Ascending aorta (tissue), 2 donors: ENCODE results near the gene ZBTB26. TPM values are rescaled to one million over a fixed set of nuclear protein-coding genes. Genes with fewer than 3 reads are reported as not detected.
A peak's percentile ranks its signal among the peaks of the same experiment; 100 is the strongest.

Experiments
- DNase-seq, 2 donors: peaks; one replicate each; pipeline ENCODE4 v3.0.0-alpha.2; 2019; ENCODE audit warnings: low spot score in 2 of 2
- H3K27ac ChIP-seq, 2 donors: fragments of 200-600 bp; sonication (generic); one replicate each; pipeline ENCODE4 v1.5.1; 2016 to 2017; ENCODE audit warnings: mild to moderate bottlenecking in 1 of 2
- H3K27me3 ChIP-seq: fragments of 200-600 bp; sonication (generic); one replicate; pipeline ENCODE4 v1.5.1; 2017
- H3K36me3 ChIP-seq, 2 donors: fragments of 200-600 bp; sonication (generic); one replicate each; pipeline ENCODE4 v1.5.1; 2016
- H3K4me1 ChIP-seq, 2 donors: fragments of 200-600 bp; sonication (generic); one replicate each; pipeline ENCODE4 v1.5.1; 2016 to 2017; ENCODE audit warnings: mild to moderate bottlenecking in 1 of 2
- H3K4me3 ChIP-seq, 2 donors: fragments of 200-600 bp; sonication (generic); one replicate each; pipeline ENCODE4 v1.5.1; 2016 to 2017; ENCODE audit warnings: mild to moderate bottlenecking in 1 of 2
- H3K9me3 ChIP-seq, 2 donors: fragments of 200-600 bp; sonication (generic); one replicate each; pipeline ENCODE4 v1.5.1; 2016
- intact Hi-C: fragments of 100-400 bp; cut with DNase I; formaldehyde crosslinking; loops from one replicate; pipeline ENCODE4 v1.15.1; 2023
- total RNA-seq: library from RNA; depleted of rRNA; stranded (reverse); fragments of >200 nt; gene quantifications from one replicate; pipeline ENCODE4 v1.1.0, GENCODE V29; 2016
- TF ChIP-seq, protein P1 (sequence below), 3 experiments: fragments of 200-600 bp in 2 of 3; fragments of 450-650 bp in 1 of 3; sonication (generic) in 2 of 3; IDR thresholded peaks; one replicate each; pipeline ENCODE4 v1.5.1; 2016 to 2019; ENCODE audit warnings: antibody characterized with exemption in 3 of 3, mild to moderate bottlenecking in 1 of 3, moderate library complexity in 1 of 3

Gene ZBTB26
- total RNA-seq, 1 donor from 2014 or later, result 0.96 TPM

GRCh38 chr9:122904823-122905710, 26.2 kb downstream of the ZBTB26 start, which contains the start of gene RC3H2:
Gene RC3H2, minus strand, starts transcription at chr9:122905359. Its CDS starts 7,850 bp downstream, at chr9:122897509.
- Histone ChIP-seq H3K36me3 (peaks cover 0 to 6% of the 10 kb centered on the region in 2 donors), H3K27me3 (no peaks in the 10 kb centered on the region)
- intact Hi-C loops, result loop anchor here (1.0 to 10.0 kb wide), 8 partner anchors 8 to 1370 kb away; partner anchors contain the start of genes PDCL, STRBP, ZBTB26 and ZBTB6

DNA sequence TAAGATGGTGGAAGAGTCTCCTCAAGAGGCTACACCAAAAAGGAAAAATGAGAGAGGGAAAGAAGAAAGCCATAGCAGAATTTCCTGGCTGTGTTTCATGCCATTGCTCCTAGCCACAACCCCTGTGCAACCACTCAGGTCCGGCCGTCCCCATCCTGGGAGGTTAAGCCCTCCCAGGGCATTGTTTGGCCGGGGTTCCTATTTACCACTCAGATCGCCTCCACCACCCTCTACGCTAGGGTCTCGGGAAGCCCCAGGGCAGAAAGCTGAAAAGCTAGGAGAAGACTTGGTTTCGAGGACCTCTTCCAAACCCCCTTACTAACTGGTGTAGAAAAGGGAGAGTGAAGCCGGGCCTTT, 26.9 kb downstream of the ZBTB26 start:
- Histone ChIP-seq H3K27me3 (no peaks in the 10 kb centered on the region), H3K36me3 (peaks cover 0 to 2% of the 10 kb centered on the region in 2 donors), H3K27ac (peak overlapping the region; percentile 97 to 98), H3K9me3 (no peaks in the 10 kb centered on the region), H3K4me1 (peaks cover 0 to 26% of the 10 kb centered on the region in 2 donors), H3K4me3 (peak overlapping the region; percentile 83 to 96)
- peak in 1 of 2 donors; percentile 67 for DNase-seq
- intact Hi-C loops, result loop anchor here (2.0 to 10.0 kb wide), 4 partner anchors 76 to 1370 kb away; partner anchors contain the start of genes PDCL and STRBP
- TF ChIP-seq, protein P1, sequence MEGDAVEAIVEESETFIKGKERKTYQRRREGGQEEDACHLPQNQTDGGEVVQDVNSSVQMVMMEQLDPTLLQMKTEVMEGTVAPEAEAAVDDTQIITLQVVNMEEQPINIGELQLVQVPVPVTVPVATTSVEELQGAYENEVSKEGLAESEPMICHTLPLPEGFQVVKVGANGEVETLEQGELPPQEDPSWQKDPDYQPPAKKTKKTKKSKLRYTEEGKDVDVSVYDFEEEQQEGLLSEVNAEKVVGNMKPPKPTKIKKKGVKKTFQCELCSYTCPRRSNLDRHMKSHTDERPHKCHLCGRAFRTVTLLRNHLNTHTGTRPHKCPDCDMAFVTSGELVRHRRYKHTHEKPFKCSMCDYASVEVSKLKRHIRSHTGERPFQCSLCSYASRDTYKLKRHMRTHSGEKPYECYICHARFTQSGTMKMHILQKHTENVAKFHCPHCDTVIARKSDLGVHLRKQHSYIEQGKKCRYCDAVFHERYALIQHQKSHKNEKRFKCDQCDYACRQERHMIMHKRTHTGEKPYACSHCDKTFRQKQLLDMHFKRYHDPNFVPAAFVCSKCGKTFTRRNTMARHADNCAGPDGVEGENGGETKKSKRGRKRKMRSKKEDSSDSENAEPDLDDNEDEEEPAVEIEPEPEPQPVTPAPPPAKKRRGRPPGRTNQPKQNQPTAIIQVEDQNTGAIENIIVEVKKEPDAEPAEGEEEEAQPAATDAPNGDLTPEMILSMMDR (IDR thresholded peaks at IDR 0.05), result no peak

More at GRCh38 chr9:122904823-122905710, 26.2 kb downstream of the ZBTB26 start, which contains the start of gene RC3H2:
- H3K9me3 ChIP-seq, result no peaks in the 10 kb centered on the region
- TF ChIP-seq, protein P1 (IDR thresholded peaks at IDR 0.05), result no peak
- H3K4me1 ChIP-seq, result peaks cover 0 to 26% of the 10 kb centered on the region in 2 donors
- peak within 1 kb of the TSS; percentile 83 to 96 for H3K4me3 ChIP-seq
- peak within 1 kb of the TSS; percentile 97 to 98 for H3K27ac ChIP-seq
- DNase-seq, result peak; percentile 98 to 100

DNA sequence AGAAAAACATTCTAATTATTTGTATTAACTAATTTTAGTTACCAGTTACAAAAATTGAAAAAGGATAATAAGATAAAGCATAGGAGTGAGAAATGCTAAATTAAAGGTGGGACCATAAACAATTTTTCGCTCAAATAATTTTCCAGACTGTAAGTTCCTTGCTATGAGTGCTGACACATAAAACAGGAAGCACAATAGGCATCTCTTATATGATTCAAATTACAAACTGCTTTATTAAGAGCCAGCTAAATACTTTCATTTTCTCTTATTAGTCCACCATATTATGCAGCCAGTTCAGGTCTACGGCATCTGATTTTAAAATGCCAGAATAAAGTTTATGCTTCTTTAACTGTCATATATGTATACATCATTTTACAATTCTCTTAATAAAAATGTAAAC, 30.5 kb downstream of the ZBTB26 start:
- Histone ChIP-seq H3K27me3 (no peaks in the 10 kb centered on the region), H3K4me1 (peaks cover 0 to 26% of the 10 kb centered on the region in 2 donors), H3K4me3 (peak overlapping the region; percentile 8 to 20), H3K27ac (peak overlapping the region in 1 of 2 donors; percentile 0), H3K36me3 (peaks cover 7 to 11% of the 10 kb centered on the region in 2 donors), H3K9me3 (no peaks in the 10 kb centered on the region)
- TF ChIP-seq, protein P1 (IDR thresholded peaks at IDR 0.05), result no peak
- DNase-seq, result no peak
- intact Hi-C loops, result loop anchor here (10.0 kb wide), 2 partner anchors 174 to 1374 kb away; no protein-coding TSS in a partner anchor

DNA sequence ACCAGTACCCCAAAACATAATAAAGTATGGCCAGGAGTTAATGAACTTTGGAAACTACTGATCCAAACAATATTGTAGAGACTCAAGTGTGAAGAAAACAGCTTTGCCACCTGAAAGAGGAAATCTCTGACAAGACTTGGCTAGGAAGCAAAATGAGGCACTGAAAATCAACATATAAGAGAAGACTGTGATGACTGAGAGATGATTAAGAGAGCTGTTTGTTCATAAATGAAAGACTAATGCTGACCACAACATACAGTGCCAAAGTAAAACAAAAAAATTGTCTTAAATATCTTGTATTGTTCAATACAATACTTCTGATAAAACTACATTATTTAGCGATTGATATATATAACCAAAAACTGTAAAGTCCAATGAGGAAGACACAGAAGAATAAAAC, 33.3 kb downstream of the ZBTB26 start:
- Histone ChIP-seq H3K36me3 (peaks cover 20% of the 10 kb centered on the region in 2 donors), H3K4me3 (no peak overlapping the region), H3K9me3 (no peaks in the 10 kb centered on the region), H3K4me1 (peaks cover 0 to 18% of the 10 kb centered on the region in 2 donors), H3K27me3 (no peaks in the 10 kb centered on the region), H3K27ac (no peak overlapping the region)
- intact Hi-C loops, result no loop called here
- TF ChIP-seq, protein P1 (IDR thresholded peaks at IDR 0.05), result no peak
- DNase-seq, result no peak

DNA sequence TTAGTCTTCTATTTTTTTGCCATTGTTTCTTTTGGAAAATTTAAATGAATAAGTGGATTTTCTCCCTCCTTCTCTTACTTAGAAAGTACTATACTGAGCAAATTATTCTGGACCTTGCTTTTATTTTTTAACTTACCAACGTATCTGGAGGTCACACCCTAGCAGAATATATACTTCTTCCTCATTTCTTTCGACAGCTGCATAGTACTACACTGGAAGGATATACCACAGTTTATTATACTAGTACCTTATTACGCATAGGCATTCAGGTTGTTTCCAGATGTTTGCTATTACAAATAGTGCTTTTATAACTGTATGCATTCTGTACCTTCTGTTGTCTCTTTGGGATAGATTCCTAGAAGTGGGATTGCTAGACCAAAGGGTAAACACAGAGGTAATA, 42.8 kb downstream of the ZBTB26 start:
- Histone ChIP-seq H3K4me1 (no peaks in the 10 kb centered on the region), H3K27me3 (no peaks in the 10 kb centered on the region), H3K9me3 (no peaks in the 10 kb centered on the region), H3K27ac (no peak overlapping the region), H3K4me3 (no peak overlapping the region), H3K36me3 (peaks cover 61 to 68% of the 10 kb centered on the region in 2 donors)
- intact Hi-C loops, result no loop called here
- TF ChIP-seq, protein P1 (IDR thresholded peaks at IDR 0.05), result no peak
- DNase-seq, result no peak
